SK-N-MC (cell line): ENCODE results near the gene RALGAPA1.
"Not testable (repeated sequence)": the region's sequence is repeated elsewhere in the genome, so short reads cannot be mapped to it uniquely, and the experiment has no call there.

ENCODE experiments used
- DNase-seq: peaks from one replicate; pipeline ENCODE4 v3.0.0-alpha.2; 2011; ENCODE audit warnings: low read depth, low spot score
- H3K27ac ChIP-seq: fragments of 200-600 bp; sonication (generic); 2 replicates; pipeline ENCODE4 v1.5.1; 2016; ENCODE audit warnings: mixed run types
- H3K36me3 ChIP-seq: fragments of 200-600 bp; sonication (generic); 2 replicates; pipeline ENCODE4 v1.6.1; 2017; ENCODE audit warnings: antibody characterized with exemption, low read length, mixed read lengths; ENCODE audit not compliant: insufficient read depth
- H3K4me3 ChIP-seq: fragments of 200-600 bp; sonication (generic); 2 replicates; pipeline ENCODE4 v1.5.1; 2016
- H3K9ac ChIP-seq: fragments of 200-600 bp; sonication (generic); 2 replicates; pipeline ENCODE4 v1.8.0; 2017; ENCODE audit warnings: mixed run types, mixed read lengths; ENCODE audit not compliant: insufficient read length
- H3K9me3 ChIP-seq: fragments of 200-600 bp; sonication (generic); 2 replicates; pipeline ENCODE4 v1.6.1; 2017; ENCODE audit warnings: low read depth, mild to moderate bottlenecking, antibody characterized with exemption, low read length, moderate library complexity, mixed read lengths
- EZH2 ChIP-seq: fragments of 200-600 bp; sonication (generic); IDR thresholded peaks from one replicate; pipeline ENCODE4 v1.6.1; 2017; ENCODE audit warnings: antibody characterized with exemption
- FOXP2 ChIP-seq: optimal IDR thresholded peaks from 2 replicates; pipeline ENCODE3; 2011; ENCODE audit warnings: mild to moderate bottlenecking, moderate library complexity; ENCODE audit not compliant: insufficient read depth; ENCODE audit errors: extremely low read length, control extremely low read depth
- POLR2AphosphoS5 ChIP-seq: IDR thresholded peaks from 2 replicates; pipeline ENCODE4 v1.6.1; 2012; ENCODE audit warnings: mild to moderate bottlenecking, low read depth, low read length, borderline replicate concordance

RALGAPA1 gene

DNA sequence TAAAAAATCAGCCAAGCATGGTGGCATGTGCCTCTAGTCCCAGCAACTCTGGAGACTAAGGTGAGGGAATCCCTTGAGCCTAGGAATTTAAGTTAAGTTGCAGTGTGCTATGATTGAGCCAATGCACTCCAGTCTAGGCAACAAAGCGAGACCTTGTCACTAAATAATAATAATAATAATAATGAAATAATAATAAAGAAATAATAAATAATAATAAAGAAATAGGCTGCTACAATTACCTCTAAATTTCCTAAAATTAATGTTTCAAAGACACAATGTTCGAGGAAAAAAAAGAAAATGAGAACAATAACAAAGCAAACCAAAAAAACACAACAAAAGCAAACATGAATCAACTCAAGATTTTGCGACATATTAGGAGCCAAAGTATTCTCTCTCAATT is 29.7 kb downstream of the RALGAPA1 start:
- H3K36me3 ChIP-seq: no peaks in the 10 kb centered on the region
- H3K27ac ChIP-seq: no peak overlapping the region
- no peak for DNase-seq
- H3K9ac ChIP-seq: no peak overlapping the region
- TF ChIP-seq EZH2 (no peak), FOXP2 (no peak), POLR2AphosphoS5 (no peak)
- peaks cover 4% of the 10 kb centered on the region; the same call in 1 of the 2 replicates for H3K9me3 ChIP-seq
- H3K4me3 ChIP-seq: no peak overlapping the region

DNA sequence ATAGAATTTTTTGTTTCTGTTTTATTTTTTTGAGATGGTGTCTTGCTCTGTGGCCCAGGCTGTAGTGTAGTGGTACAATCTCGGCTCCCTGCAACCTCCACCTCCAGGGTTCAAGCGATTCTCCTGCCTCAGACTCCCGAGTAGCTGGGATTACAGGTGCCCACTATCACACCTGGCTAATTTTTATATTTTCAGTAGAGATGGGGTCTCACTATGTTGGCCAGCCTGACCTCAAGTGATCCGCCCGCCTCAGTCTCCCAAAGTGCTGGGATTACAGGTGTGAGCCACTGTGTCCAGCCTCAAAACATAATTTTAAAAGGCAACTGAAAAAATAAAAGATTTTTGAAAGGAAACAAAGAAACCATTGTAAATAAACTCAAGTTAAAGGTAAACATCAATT is 31.5 kb downstream of the RALGAPA1 start:
- not testable (repeated sequence) for H3K27ac ChIP-seq, DNase-seq, H3K9me3 ChIP-seq, H3K4me3 ChIP-seq, H3K36me3 ChIP-seq, H3K9ac ChIP-seq

GRCh38 chr14:35776823-35777222 is 32.3 kb downstream of the RALGAPA1 start:
- Histone ChIP-seq H3K36me3 (no peaks in the 10 kb centered on the region), H3K4me3 (no peak overlapping the region), H3K27ac (no peak overlapping the region), H3K9ac (no peak overlapping the region), H3K9me3 (peaks cover 4% of the 10 kb centered on the region; the same call in 1 of the 2 replicates)
- DNase-seq: no peak
- TF ChIP-seq EZH2 (no peak), FOXP2 (no peak), POLR2AphosphoS5 (no peak)

DNA sequence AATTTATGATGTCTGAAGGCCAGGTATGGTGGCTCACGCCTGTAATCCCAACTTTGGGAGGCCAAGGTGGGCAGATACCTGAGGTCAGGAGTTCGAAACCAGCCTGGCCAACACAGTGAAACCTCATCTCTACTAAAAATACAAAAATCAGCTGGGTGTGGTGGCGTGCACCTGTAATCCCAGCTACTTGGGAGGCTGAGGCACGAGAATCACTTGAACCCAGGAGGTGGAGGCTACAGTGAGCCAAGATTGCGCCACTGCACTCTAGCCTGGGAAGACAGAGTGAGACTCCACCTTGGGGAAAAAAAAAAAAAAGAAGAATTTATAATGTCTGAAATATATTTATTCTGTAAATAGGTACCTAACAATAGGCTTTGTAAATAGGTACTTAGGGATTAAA is 33.0 kb downstream of the RALGAPA1 start:
- DNase-seq, H3K27ac ChIP-seq, H3K9me3 ChIP-seq, H3K4me3 ChIP-seq, H3K9ac ChIP-seq, H3K36me3 ChIP-seq: not testable (repeated sequence)

DNA sequence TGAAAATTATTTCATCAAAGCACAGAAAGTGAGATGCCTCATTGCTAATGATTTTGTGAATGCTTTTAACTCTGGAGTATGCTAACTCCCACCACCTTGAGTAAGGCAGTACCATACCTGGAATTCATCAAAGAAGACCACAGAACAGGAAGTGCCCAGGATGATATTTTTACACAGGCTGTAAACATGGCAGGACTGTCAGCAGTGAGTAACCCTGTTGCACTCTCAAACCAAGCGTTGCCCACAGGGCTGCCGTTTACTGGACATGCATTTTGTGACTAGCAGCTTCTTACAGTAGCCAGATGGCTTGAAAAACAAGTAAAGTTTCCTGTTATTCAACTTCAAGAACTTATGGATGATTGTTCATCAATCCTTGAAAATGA is 42.4 kb downstream of the RALGAPA1 start:
- Histone ChIP-seq H3K9ac (no peak overlapping the region), H3K4me3 (no peak overlapping the region), H3K36me3 (no peaks in the 10 kb centered on the region), H3K9me3 (no peaks in the 10 kb centered on the region), H3K27ac (no peak overlapping the region)
- TF ChIP-seq POLR2AphosphoS5: no peak
- no peak for TF ChIP-seq EZH2
- TF ChIP-seq FOXP2: no peak
- DNase-seq: no peak

GRCh38 chr14:35766036-35766699 is 42.9 kb downstream of the RALGAPA1 start:
- no peak for DNase-seq
- H3K27ac ChIP-seq: no peak overlapping the region
- no peak for TF ChIP-seq EZH2
- TF ChIP-seq POLR2AphosphoS5: no peak
- no peak for TF ChIP-seq FOXP2

GRCh38 chr14:35761922-35762321 is 47.2 kb downstream of the RALGAPA1 start:
- no peaks in the 10 kb centered on the region for H3K9me3 ChIP-seq
- no peak for DNase-seq
- no peak overlapping the region for H3K9ac ChIP-seq
- TF ChIP-seq FOXP2: no peak
- TF ChIP-seq POLR2AphosphoS5: no peak
- no peak for TF ChIP-seq EZH2
- H3K36me3 ChIP-seq: no peaks in the 10 kb centered on the region
- no peak overlapping the region for H3K27ac ChIP-seq
- no peak overlapping the region for H3K4me3 ChIP-seq

More at GRCh38 chr14:35766036-35766699, 42.9 kb downstream of the RALGAPA1 start:
- Histone ChIP-seq H3K9me3 (no peaks in the 10 kb centered on the region), H3K4me3 (no peak overlapping the region), H3K36me3 (no peaks in the 10 kb centered on the region), H3K9ac (no peak overlapping the region)

DNA sequence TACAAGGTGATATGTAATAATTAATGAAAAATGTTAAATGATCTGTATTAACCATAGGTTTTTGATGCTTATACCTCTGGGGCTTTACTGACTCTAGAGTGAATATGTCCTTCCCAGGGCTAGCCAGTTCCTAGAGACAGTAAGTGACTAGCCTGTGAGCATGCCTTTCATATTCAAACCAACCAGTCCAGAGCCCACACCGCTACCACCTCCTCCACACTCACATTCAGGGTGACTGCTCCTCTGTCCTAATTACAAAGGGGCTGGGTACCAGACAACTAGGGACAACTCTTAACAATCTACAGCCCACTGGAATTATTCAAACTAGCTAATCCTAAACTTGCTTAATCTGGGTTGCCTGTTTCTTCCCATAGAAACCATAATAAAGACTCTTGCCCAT is 49.0 kb downstream of the RALGAPA1 start:
- H3K9ac ChIP-seq: no peak overlapping the region
- no peak for DNase-seq
- no peak overlapping the region for H3K4me3 ChIP-seq
- no peak for TF ChIP-seq FOXP2
- H3K27ac ChIP-seq: no peak overlapping the region
- H3K36me3 ChIP-seq: peaks cover 13% of the 10 kb centered on the region
- no peaks in the 10 kb centered on the region for H3K9me3 ChIP-seq

- DNase-seq: no peak
- peaks cover 27% of the 10 kb centered on the region for H3K36me3 ChIP-seq
- TF ChIP-seq FOXP2 (no peak), EZH2 (no peak), POLR2AphosphoS5 (no peak)
Observed at GRCh38 chr14:35758523-35759129, 50.5 kb downstream of the RALGAPA1 start.

More at GRCh38 chr14:35758523-35759129, 50.5 kb downstream of the RALGAPA1 start:
- Histone ChIP-seq H3K9me3 (no peaks in the 10 kb centered on the region; the same call in 1 of the 2 replicates), H3K9ac (no peak overlapping the region), H3K4me3 (no peak overlapping the region), H3K27ac (no peak overlapping the region)
